B cell (primary cell): ENCODE results near the gene MOB3A. TPM values are rescaled to one million over a fixed set of nuclear protein-coding genes. Genes with fewer than 3 reads are reported as not detected.

Experiments
- ATAC-seq: fragments of 200-7000 bp; cut with Tn5 transposase; one replicate; pipeline ENCODE4 v1.10.0; 2021; ENCODE audit warnings: low read depth, mild to moderate bottlenecking, moderate number of reproducible peaks, moderate library complexity
- CTCF ChIA-PET: fragments of 350-600 bp; sonication (Branson Sonifier 250); formaldehyde crosslinking; loops from one replicate; lab custom pipeline; 2021; ENCODE audit warnings: antibody characterized with exemption, inconsistent platforms; lab: Charles Lee
- POLR2A ChIA-PET: fragments of 350-600 bp; sonication (Branson Sonifier 250); formaldehyde crosslinking; loops from one replicate; lab custom pipeline; 2021; ENCODE audit warnings: antibody characterized with exemption; lab: Charles Lee
- DNase-seq: peaks from one replicate; pipeline ENCODE4 v3.0.0; 2013
- H2AFZ ChIP-seq: 2 replicates; pipeline ENCODE4 v1.6.1; 2012; ENCODE audit warnings: mild to moderate bottlenecking, low read depth, low read length; ENCODE audit not compliant: insufficient read depth, poor library complexity, severe bottlenecking
- H3K27ac ChIP-seq, 2 donors: 1 replicate in 1 of 2; 2 replicates in 1 of 2; pipeline ENCODE4 v1.5.1; 2012 to 2013; ENCODE audit warnings: low read length in 2 of 2, mild to moderate bottlenecking in 2 of 2, moderate library complexity in 1 of 2
- H3K27me3 ChIP-seq, 4 experiments: fragments of 200-600 bp in 1 of 4; sonication (generic) in 1 of 4; replicated peaks in 1 of 4; 1 replicate in 2 of 4; 2 replicates in 2 of 4; pipeline versions ENCODE4 v1.6.1 to v1.7.0; 2013 to 2016; ENCODE audit warnings: low read length in 3 of 4, mild to moderate bottlenecking in 2 of 4, mixed read lengths in 1 of 4, moderate library complexity in 1 of 4; ENCODE audit not compliant: insufficient read depth in 4 of 4, control insufficient read depth in 3 of 4; ENCODE audit errors: control extremely low read depth in 1 of 4
- H3K36me3 ChIP-seq, 2 experiments: replicated peaks in 1 of 2; 1 replicate in 1 of 2; 2 replicates in 1 of 2; pipeline versions ENCODE4 v1.6.1 to v1.7.1; 2013; ENCODE audit warnings: low read length in 1 of 2; ENCODE audit not compliant: insufficient read depth in 2 of 2, control insufficient read depth in 1 of 2; ENCODE audit errors: control extremely low read depth in 1 of 2, extremely low read depth in 1 of 2
- H3K4me1 ChIP-seq, 2 donors: fragments of 200-600 bp in 1 of 2; sonication (generic) in 1 of 2; 1 replicate in 1 of 2; 2 replicates in 1 of 2; pipeline versions ENCODE4 v1.5.1 to v1.6.1; 2013 to 2017; ENCODE audit warnings: low read length in 2 of 2; ENCODE audit not compliant: control insufficient read depth in 2 of 2, insufficient read depth in 2 of 2
- H3K4me2 ChIP-seq: replicated peaks from 2 replicates; pipeline ENCODE3; 2012; ENCODE audit warnings: mild to moderate bottlenecking, low read depth, low read length; ENCODE audit not compliant: poor library complexity, severe bottlenecking
- H3K4me3 ChIP-seq, 5 experiments: fragments of 200-600 bp in 1 of 5; sonication (generic) in 1 of 5; 1 replicate in 3 of 5; 2 replicates in 2 of 5; pipeline versions ENCODE4 v1.5.1 to v1.7.0; 2011 to 2016; ENCODE audit warnings: low read length in 4 of 5, mild to moderate bottlenecking in 4 of 5, low read depth in 2 of 5, control low read depth in 1 of 5, moderate library complexity in 1 of 5; ENCODE audit not compliant: insufficient read depth in 1 of 5; ENCODE audit errors: control extremely low read depth in 1 of 5, extremely low read depth in 1 of 5
- H3K79me2 ChIP-seq: fragments of 200-600 bp; sonication (generic); one replicate; pipeline ENCODE4 v1.6.0; 2016; ENCODE audit warnings: low read length; ENCODE audit not compliant: control insufficient read depth, insufficient read depth
- H3K9ac ChIP-seq: fragments of 200-600 bp; sonication (generic); 2 replicates; pipeline ENCODE4 v1.6.1; 2017; ENCODE audit warnings: mild to moderate bottlenecking, low read length, moderate library complexity
- H3K9me3 ChIP-seq, 3 donors: one replicate each; pipeline versions ENCODE4 v1.6.1 to v1.7.1; 2013; ENCODE audit warnings: low read length in 2 of 3; ENCODE audit not compliant: control insufficient read depth in 2 of 3, insufficient read depth in 1 of 3; ENCODE audit errors: control extremely low read depth in 1 of 3
- H4K20me1 ChIP-seq: 2 replicates; pipeline ENCODE4 v1.6.0; 2012; ENCODE audit warnings: mild to moderate bottlenecking, low read length; ENCODE audit not compliant: insufficient read depth, control insufficient read depth, poor library complexity, severe bottlenecking
- H3K27ac Mint-ChIP-seq: one replicate; pipeline ENCODE4 v1.8.0; 2021; ENCODE audit warnings: mixed read lengths
- H3K27me3 Mint-ChIP-seq: one replicate; pipeline ENCODE4 v1.8.0; 2021; ENCODE audit warnings: mixed read lengths
- H3K4me1 Mint-ChIP-seq: one replicate; pipeline ENCODE4 v1.8.0; 2021; ENCODE audit warnings: mixed read lengths
- H3K4me3 Mint-ChIP-seq: one replicate; pipeline ENCODE4 v1.8.0; 2021; ENCODE audit warnings: mixed read lengths
- H3K9me3 Mint-ChIP-seq: one replicate; pipeline ENCODE4 v1.8.0; 2022; ENCODE audit warnings: mixed read lengths; ENCODE audit not compliant: insufficient read depth
- EZH2 ChIP-seq: IDR thresholded peaks from 2 replicates; pipeline ENCODE4 v1.6.1; 2012; ENCODE audit warnings: borderline replicate concordance, low read depth, mild to moderate bottlenecking, moderate library complexity, low read length; ENCODE audit not compliant: insufficient read depth, poor library complexity, severe bottlenecking
- WGBS: methylation state at CpG from one replicate; pipeline ENCODE4 v1.1.5; 2013; ENCODE audit warnings: missing lambda C conversion rate; ENCODE audit not compliant: insufficient coverage; 5-methylcytosine and 5-hydroxymethylcytosine counted together
- intact Hi-C: fragments of 100-400 bp; cut with micrococcal nuclease; formaldehyde crosslinking; loops from one replicate; pipeline ENCODE4 v1.10.0; 2022
- polyA plus RNA-seq: library from polyadenylated mRNA; depleted of rRNA; stranded (reverse); fragments of >200 nt; gene quantifications from 2 replicates; pipeline ENCODE4 v1.2.3, GENCODE V29; 2012
- total RNA-seq, 2 donors: library from RNA; stranded (reverse); fragments of 120-200 nt in 1 of 2; gene quantifications; 1 replicate in 1 of 2; 2 replicates in 1 of 2; pipeline versions ENCODE4 v1.2.3 to v1.2.4, GENCODE V29; 2013 to 2022
- TF ChIP-seq, protein P1 (sequence below): fragments of 200-600 bp; IDR thresholded peaks from one replicate; pipeline ENCODE4 v1.8.0; 2022; ENCODE audit warnings: antibody characterized with exemption, mild to moderate bottlenecking

The MOB3A gene
- total and polyA plus RNA-seq, 2 donors (not counting 1 experiment from before 2014, with no cell fraction given): 190 to 228 TPM

DNA sequence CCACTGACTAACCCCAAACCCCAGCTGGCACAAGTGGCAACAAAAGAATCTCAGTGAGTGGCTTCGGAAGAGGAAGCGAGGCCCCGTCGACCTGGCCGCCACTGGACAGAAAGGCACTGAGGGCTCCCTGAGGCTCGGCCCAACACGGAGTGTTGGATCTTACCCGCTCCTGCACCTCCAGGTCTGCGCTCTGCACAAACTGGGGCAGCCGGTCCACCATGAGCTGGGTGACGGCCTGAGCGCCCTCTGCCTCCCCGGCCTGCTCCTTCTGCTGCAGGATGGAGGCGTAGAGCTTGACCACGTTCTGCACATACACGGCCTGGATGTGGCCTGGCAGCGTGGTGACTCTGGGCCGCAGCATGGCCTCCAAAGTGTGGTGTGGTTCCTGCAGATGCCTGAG, 22.3 kb upstream of the MOB3A start:
- no peaks in the 10 kb centered on the region for H3K9me3 ChIP-seq
- Mint-ChIP-seq H3K9me3 (no peaks in the 10 kb centered on the region), H3K27me3 (no peaks in the 10 kb centered on the region), H3K4me3 (no peak overlapping the region), H3K27ac (no peak overlapping the region), H3K4me1 (peaks cover 2% of the 10 kb centered on the region)
- CTCF ChIA-PET: no interaction called here
- H3K4me2 ChIP-seq: no peak overlapping the region
- peaks cover 41% of the 10 kb centered on the region for H4K20me1 ChIP-seq
- H3K27ac ChIP-seq: no peak overlapping the region
- POLR2A ChIA-PET: no interaction called here
- H3K4me1 ChIP-seq: no peaks in the 10 kb centered on the region
- H3K36me3 ChIP-seq: peaks cover 0 to 91% of the 10 kb centered on the region in 2 experiments
- no peaks in the 10 kb centered on the region for H3K27me3 ChIP-seq
- H2AFZ ChIP-seq: no peak overlapping the region
- WGBS: 94% methylated on average over 18 of the region's 18 CpGs
- DNase-seq (no peak), ATAC-seq (no peak)
- no peak overlapping the region for H3K9ac ChIP-seq
- intact Hi-C loops: no loop called here
- H3K79me2 ChIP-seq: peaks cover 35% of the 10 kb centered on the region
- TF ChIP-seq, protein P1, sequence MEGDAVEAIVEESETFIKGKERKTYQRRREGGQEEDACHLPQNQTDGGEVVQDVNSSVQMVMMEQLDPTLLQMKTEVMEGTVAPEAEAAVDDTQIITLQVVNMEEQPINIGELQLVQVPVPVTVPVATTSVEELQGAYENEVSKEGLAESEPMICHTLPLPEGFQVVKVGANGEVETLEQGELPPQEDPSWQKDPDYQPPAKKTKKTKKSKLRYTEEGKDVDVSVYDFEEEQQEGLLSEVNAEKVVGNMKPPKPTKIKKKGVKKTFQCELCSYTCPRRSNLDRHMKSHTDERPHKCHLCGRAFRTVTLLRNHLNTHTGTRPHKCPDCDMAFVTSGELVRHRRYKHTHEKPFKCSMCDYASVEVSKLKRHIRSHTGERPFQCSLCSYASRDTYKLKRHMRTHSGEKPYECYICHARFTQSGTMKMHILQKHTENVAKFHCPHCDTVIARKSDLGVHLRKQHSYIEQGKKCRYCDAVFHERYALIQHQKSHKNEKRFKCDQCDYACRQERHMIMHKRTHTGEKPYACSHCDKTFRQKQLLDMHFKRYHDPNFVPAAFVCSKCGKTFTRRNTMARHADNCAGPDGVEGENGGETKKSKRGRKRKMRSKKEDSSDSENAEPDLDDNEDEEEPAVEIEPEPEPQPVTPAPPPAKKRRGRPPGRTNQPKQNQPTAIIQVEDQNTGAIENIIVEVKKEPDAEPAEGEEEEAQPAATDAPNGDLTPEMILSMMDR: no peak
- no peak for TF ChIP-seq EZH2
- H3K4me3 ChIP-seq: no peak overlapping the region

DNA sequence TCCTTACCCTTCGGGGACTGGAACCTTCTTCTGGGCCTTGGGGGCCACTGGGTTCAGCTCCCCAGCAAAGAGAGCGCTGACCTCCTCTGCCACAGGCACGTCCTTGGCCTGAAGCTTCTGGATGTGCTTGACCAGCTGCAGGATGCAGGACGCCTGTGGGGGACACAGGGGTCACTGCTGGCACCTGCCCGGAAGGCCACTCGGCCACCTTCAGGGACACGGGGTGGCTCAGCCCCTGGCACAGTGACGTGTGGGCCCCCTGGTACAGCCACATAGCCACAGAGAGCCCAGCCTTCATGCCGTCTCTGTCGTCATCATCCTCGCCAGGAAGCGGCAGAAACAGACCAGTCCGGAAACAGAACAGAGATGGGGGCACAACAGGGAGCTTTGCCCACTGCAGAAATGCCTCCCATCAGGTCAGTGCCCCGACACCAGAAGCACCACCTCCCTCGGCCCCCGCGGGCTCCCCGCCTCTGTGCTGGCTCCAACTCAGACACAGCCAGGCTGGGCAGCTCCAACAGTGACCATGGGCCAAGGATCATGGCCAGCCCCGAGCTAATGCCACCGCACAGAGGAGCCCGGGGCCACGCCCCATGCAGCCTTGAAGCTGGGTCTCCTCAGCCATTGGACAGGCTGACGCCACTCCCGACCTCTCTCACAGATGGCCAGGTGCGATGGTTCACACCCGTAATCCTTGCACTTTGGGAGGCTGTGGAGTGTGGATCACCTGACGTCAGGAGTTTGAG, 21.3 kb upstream of the MOB3A start:
- DNase-seq (no peak), ATAC-seq (no peak)
- Mint-ChIP-seq H3K9me3 (no peaks in the 10 kb centered on the region), H3K4me3 (no peak overlapping the region), H3K27ac (no peak overlapping the region), H3K4me1 (peaks cover 2% of the 10 kb centered on the region), H3K27me3 (no peaks in the 10 kb centered on the region)
- Histone ChIP-seq H3K4me3 (no peak overlapping the region), H2AFZ (no peak overlapping the region), H3K79me2 (peaks cover 32% of the 10 kb centered on the region), H4K20me1 (peaks cover 38% of the 10 kb centered on the region), H3K27me3 (no peaks in the 10 kb centered on the region), H3K36me3 (peaks cover 0 to 91% of the 10 kb centered on the region in 2 experiments), H3K9me3 (no peaks in the 10 kb centered on the region), H3K9ac (no peak overlapping the region), H3K27ac (no peak overlapping the region), H3K4me1 (no peaks in the 10 kb centered on the region), H3K4me2 (no peak overlapping the region)
- no peak for TF ChIP-seq EZH2
- TF ChIP-seq, protein P1: no peak
- intact Hi-C loops: no loop called here
- POLR2A ChIA-PET: no interaction called here
- CTCF ChIA-PET: no interaction called here
- 98% methylated on average over 24 of the region's 27 CpGs for WGBS
